HG03342 (cell line): Measurements from ENCODE around the gene PPP1CC.
A peak's percentile ranks its signal among the peaks of the same experiment; 100 is the strongest.
"Not testable (repeated sequence)": the region's sequence is repeated elsewhere in the genome, so short reads cannot be mapped to it uniquely, and the experiment has no call there.

Experiments
- ATAC-seq: cut with Tn5 transposase; IDR thresholded peaks from one replicate; pipeline ENCODE4 v1.9.1; 2021; ENCODE audit warnings: mild to moderate bottlenecking, moderate library complexity; ENCODE audit not compliant: unreplicated experiment

Gene PPP1CC

DNA sequence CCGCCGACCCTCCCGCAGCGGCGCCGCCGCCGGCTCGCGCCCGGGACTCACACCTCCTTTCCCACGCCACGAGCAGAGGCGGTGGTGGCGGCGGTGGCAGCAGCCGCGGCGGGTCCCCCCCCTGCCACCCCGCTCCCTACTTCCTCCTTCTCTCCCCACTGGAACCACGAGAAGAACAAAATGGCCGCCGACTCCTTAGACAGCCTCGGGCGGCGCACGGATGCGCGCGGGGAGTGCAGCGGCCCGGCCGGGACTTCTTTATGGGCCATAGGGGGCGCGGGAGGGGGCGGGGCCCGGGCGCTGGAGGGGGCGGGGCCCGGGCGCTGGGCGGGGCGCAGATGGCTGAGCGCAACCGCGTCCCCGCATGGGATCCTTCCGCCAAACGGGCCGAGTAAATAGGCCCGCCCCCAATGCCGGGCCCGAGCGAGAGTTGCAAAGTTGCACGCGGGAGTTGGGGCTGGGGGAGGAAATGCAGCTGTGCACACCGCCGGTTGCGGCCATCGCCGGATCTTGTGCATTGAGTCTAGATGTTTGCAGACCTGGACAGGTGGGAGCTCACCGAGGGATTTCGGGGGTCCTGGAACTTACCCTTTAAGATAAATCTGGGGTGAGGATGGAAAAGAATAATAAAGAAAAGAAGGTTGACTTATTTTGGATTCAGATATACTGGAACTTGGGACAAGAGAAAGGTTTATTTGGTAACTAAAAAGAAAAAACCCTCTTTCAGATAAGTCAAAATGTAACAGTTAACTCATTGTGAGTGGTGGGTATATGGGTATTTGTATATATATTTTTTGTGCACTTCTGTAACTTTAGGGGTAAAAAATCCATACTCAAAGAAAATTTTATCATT is at the start of gene PPP1CC:
TSS of gene PPP1CC (minus strand) at position 174 of the 853 bp plus-strand sequence. CDS start 184 bp downstream, outside the sequence.
- peak; percentile 78 for ATAC-seq

DNA sequence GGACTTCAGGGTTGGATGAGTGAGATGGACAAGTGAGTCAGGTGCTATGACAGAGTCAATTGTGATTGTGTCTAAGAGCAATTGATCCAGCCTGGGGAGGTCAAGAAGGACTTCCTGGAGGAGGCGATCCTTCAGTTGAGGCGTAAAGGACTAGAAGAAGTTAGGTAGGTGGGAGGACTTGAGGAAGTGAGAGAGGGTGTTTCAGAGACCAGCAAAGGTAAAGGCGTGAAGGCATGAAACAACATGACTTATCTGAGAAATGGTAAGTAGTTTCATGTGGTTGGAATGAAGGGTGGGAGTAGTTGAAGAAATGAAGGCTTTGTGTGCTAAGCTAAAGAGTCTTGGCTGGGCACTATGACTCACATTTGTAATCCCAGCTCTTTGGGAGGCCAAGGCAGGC is 48.9 kb upstream of the PPP1CC start:
- no peak for ATAC-seq

DNA sequence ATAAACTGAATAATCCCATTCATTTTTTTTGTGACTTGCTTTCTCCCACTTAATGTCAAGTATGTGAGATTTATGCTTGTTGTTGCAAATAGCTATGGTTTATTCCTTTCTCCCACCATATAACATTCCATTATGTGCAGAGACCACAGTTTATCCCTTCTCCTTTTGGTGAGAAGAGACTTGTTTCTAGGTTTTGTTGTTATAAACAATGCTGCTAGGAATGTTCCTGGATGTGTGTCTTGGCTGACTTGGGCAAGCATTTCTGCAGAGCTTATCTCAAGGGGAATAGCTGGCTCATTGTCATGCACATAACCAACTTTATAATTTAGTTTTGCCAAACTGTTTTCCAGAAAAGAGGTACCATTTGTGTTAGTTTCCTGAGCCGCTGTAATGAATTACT is 47.6 kb upstream of the PPP1CC start:
- no peak for ATAC-seq

- no peak for ATAC-seq
Measured at GRCh38 chr12:110786012-110786411, 43.3 kb upstream of the PPP1CC start.

DNA sequence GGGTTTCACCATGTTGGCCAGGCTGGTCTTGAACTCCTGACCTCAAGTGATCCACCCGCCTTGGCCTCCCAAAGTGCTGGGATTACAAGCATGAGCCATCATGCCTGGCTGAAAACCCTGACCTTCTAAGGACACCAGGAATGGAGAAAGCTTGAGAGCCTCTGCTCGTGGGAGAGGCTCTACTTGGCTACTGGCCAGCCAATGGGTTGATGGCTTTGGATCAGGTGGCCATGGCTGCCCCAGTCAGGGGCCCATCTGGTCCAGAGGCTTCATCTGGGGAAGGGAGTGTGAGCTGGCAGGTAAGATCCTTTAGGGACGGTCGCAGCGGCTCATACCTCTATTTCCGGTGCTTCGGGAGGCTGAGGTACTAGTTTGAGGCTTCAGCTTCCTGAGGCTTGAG is 42.5 kb upstream of the PPP1CC start:
- no peak for ATAC-seq

GRCh38 chr12:110782922-110783321 is 40.2 kb upstream of the PPP1CC start:
- ATAC-seq = no peak

GRCh38 chr12:110782094-110782493 is 39.4 kb upstream of the PPP1CC start:
- no peak for ATAC-seq

DNA sequence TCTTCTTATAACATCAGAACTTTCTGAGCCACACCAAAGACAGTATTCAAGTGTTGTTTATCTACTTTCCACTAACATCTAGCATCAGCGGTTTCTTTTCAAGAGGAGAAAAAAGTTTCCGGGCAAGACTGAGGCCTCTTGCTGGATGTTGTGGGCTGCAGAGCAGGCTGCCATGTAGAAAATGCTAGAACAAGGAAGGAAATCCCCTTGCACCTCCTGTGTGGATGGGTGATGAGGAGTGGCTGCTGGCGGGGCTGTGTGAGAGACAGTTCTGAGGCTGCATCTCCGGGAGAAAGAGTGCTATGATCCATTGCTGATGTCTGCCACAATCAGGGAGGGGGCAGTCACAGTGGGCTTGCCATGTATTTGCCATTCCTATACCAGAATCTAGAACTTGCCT is 37.8 kb upstream of the PPP1CC start:
- no peak for ATAC-seq

DNA sequence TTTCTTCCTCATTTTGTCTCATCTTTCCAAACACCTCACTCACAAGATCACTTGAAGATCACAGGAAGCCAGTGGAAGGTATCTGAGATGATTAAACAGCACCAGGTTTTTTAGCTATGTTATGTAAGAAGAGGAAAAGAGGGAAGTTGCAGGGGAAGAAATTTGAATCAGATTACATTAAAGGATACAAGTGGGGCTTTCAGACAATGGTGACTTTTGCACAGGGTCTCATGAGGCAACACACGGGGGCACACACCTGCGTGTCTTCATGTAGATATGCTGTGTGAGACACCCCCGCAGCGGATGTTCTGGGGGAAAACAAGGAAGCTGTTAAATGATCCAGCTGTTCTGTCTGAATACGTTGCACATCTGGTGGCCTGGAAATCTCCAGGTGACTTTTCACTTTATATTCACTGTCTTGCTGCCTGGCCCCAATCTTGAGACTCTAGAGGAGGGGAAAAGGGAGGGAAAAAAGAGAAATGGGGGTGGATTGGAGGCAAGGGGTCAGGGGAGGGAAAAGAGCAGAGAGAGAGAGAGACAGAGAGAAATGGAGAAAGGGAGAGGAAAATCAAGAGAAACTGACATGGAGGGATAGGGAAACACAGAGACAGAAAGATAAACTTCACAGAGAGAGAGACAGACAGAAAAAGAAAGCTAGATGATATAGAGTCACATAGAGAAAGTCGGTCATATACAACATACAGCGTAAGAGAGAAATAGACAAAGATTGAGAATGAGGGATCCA is 36.3 kb upstream of the PPP1CC start:
- ATAC-seq = no peak

DNA sequence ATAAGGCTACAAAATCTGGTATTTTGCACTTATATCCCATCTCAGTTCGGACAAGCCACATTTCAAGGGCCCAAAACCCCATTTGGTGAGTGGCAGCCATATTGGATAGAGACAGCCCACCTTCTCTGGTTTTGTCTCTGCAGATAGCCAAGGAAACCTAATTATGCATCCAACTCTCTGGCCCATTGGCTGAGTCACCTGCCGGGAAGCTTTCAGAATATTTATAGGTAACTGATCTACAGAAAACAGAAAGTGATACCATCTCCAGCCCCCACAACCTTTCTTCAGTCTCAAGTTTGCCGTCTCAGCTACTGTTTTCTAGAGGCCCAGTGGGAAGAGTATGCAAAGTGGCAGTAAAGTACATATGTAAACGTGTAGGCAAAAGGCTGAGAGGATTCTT is 33.7 kb upstream of the PPP1CC start:
- ATAC-seq = peak; percentile 91

- ATAC-seq = no peak
Measured at GRCh38 chr12:110775997-110776396, 33.3 kb upstream of the PPP1CC start.

- no peak for ATAC-seq
Measured at GRCh38 chr12:110774824-110775223, 32.1 kb upstream of the PPP1CC start.

- ATAC-seq = no peak
Measured at GRCh38 chr12:110768960-110769359, 26.3 kb upstream of the PPP1CC start.

DNA sequence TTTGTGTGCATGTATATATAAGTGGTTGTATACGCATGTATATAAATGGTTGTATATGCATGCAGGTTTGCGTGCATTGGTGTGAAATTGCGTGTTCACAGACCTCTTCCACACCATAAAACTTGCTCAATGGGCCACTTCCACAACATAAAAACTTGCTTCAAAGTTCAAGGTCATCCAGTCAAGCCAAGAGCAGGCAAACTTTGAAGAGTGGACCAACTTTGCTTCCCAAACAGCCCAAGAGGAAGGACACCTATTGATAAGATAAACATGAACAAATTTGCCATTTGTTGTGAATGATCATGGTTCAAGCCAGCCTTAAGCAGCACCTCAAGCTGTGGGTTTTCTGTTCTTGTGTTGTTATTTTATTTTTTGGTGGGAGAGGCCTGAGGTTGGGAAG is 25.2 kb upstream of the PPP1CC start:
- ATAC-seq = no peak

GRCh38 chr12:110766311-110767154 is 23.8 kb upstream of the PPP1CC start:
- ATAC-seq = no peak

DNA sequence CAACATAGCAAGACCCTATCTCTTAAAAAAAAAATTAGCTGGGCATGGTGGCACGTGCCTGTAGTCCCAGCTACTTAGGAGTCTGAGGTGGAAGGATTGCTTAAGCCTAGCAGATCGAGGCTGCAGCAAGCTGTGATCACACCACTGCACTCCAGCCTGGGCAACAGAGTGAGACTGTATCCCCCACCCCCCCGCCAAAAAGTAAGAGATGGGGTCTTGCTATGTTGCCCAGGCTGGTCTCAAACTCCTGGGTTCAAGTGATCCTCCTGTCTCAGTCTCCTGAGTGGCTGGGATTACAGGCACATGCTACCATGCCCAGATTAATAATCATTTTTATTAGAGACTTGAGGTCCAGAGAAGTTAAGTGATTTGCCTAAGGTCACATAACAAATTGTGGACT is 22.9 kb upstream of the PPP1CC start:
- ATAC-seq = not testable (repeated sequence)

DNA sequence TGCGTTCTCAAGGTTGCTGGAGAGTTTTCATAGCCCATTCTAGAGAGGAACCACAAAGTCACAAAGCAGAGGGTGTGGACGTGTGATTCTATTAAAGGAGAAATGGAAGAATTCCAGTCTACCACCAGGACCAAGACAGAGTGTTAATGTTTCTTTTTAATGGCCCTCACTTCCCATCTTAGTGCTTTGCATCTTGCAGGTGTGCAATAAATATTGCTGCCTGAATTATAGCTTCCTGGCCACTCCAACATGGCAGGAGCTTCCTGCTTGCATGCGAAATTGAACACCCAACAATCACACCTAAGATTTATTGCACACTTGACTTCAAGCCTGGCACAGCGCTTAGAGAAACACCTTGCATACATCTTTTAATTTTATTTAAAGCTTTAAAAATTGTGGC is 22.4 kb upstream of the PPP1CC start:
- ATAC-seq = no peak

DNA sequence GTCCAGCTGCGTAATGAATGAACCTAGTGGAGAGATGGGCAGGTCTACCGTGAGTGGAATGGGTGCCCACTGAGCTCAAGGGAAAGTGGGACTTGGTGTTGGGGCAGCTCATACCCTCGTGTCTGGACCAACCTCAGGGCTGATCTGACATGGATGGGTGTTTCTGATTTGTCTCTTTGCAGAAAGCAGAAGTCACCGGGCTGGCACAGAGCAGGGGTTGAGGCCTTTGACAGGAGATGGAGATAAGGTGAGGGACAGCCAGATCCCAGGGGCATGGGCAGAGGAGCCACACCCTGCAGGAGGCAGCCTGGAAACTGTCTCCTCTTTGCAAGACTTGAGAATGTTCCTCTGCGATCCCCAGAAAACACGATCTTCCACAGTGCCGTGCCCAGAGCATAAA is 20.9 kb upstream of the PPP1CC start:
- ATAC-seq = no peak

DNA sequence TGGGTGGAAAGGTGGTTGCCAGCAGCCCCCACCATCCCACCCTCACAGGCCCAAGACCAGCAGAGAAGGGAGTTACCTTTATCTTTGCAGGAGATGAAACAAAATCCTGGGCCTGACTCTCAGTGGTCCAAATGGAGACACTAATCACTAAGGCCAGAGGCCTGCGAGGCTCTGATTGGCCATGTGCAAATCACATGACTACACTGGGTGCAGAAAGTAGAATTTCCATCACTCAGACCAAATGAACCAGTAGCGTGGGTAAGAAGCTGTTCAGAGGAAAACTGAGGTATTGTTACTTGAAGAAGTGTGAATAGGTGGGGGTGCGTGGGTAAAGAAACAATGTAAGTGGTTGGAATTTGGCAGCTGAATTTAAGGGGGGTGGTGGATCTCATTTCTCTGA is 20.2 kb upstream of the PPP1CC start:
- ATAC-seq = no peak

DNA sequence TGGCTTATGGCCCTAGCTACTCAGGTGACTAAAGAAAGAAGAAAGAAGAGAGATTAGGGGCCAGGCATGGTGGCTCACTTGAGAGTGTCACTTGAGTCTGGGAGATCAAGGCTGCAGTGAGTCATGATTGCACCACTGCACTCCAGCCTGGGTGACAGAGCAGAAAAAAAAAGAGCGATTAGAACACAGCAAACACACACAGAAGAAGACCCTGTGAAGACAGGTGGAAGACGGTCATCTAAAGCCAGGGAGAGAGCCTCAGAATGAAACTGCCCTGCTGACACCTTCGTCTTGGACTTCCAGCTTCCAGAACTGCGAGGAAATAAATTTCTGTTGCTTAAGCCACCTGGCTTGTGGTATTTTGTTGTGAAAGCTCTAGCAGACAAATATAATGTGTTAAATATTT is 17.5 kb upstream of the PPP1CC start:
- no peak for ATAC-seq

- no peak for ATAC-seq
Measured at GRCh38 chr12:110758922-110759321, 16.2 kb upstream of the PPP1CC start.
